Ishikawa (cell line): Measurements from ENCODE around the gene NWD2.

Experiments used
- CEBPB ChIP-seq: IDR thresholded peaks from 2 replicates; pipeline ENCODE4 v1.6.1; 2012
- EP300 ChIP-seq: IDR thresholded peaks from 2 replicates; pipeline ENCODE4 v1.6.1; 2012; ENCODE audit warnings: borderline replicate concordance
- FOXM1 ChIP-seq: IDR thresholded peaks from 2 replicates; pipeline ENCODE4 v1.6.1; 2012; ENCODE audit warnings: low read depth, borderline replicate concordance
- NFIC ChIP-seq: IDR thresholded peaks from 2 replicates; pipeline ENCODE4 v1.6.1; 2012
- TCF12 ChIP-seq: IDR thresholded peaks from 2 replicates; pipeline ENCODE4 v1.6.1; 2012; ENCODE audit warnings: low read depth
- TEAD4 ChIP-seq: IDR thresholded peaks from 2 replicates; pipeline ENCODE4 v1.6.1; 2012
- TF ChIP-seq, protein P1 (sequence below): IDR thresholded peaks from 2 replicates; pipeline ENCODE4 v1.6.1; 2012; ENCODE audit warnings: low read depth, mild to moderate bottlenecking
- TF ChIP-seq, protein P2 (sequence below): IDR thresholded peaks from 2 replicates; pipeline ENCODE4 v1.6.1; 2012

DNA sequence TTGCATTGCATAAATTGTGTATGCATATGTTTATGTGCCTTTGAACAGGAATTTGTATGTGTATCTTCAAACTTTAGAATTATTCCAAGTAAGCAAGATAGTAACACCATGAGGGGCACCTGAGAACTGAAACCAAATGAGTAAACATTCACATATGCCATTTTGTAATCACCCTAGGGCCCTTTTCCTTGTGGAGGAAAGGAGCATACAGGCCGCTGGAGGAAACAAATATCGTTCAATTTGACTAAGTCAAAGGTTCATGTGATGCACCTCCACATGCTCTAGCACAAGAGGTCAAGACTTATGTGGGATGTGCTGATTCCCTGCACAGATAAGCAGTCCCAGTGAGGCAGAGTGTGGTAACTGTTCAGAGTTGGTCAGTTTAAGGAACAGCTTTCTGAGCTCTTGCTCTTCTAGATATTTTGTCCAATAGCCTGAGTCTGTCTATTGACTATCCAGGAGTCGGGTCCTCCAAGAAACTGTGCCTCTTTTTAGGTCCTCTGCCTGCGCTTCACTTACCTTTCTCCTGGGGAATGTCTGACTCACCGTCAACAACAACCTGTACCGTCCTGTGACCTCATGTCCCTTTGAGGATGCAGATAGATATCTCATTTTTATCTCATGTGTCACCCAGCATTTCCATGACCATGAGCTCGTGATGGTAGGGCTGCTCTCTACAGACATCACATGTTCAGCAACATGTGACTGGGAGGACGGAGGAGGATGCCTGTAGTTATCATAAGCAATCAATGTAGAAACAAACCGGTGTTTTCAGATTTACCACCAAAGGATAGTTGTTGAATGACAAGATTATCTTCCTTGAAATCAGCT, 196.9 kb downstream of the NWD2 start:
- no peak for TF ChIP-seq EP300
- TF ChIP-seq, protein P1, sequence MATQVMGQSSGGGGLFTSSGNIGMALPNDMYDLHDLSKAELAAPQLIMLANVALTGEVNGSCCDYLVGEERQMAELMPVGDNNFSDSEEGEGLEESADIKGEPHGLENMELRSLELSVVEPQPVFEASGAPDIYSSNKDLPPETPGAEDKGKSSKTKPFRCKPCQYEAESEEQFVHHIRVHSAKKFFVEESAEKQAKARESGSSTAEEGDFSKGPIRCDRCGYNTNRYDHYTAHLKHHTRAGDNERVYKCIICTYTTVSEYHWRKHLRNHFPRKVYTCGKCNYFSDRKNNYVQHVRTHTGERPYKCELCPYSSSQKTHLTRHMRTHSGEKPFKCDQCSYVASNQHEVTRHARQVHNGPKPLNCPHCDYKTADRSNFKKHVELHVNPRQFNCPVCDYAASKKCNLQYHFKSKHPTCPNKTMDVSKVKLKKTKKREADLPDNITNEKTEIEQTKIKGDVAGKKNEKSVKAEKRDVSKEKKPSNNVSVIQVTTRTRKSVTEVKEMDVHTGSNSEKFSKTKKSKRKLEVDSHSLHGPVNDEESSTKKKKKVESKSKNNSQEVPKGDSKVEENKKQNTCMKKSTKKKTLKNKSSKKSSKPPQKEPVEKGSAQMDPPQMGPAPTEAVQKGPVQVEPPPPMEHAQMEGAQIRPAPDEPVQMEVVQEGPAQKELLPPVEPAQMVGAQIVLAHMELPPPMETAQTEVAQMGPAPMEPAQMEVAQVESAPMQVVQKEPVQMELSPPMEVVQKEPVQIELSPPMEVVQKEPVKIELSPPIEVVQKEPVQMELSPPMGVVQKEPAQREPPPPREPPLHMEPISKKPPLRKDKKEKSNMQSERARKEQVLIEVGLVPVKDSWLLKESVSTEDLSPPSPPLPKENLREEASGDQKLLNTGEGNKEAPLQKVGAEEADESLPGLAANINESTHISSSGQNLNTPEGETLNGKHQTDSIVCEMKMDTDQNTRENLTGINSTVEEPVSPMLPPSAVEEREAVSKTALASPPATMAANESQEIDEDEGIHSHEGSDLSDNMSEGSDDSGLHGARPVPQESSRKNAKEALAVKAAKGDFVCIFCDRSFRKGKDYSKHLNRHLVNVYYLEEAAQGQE, result no peak
- TF ChIP-seq CEBPB, result no peak
- TF ChIP-seq NFIC, result no peak
- TF ChIP-seq TCF12, result no peak
- no peak for TF ChIP-seq TEAD4
- TF ChIP-seq, protein P2, sequence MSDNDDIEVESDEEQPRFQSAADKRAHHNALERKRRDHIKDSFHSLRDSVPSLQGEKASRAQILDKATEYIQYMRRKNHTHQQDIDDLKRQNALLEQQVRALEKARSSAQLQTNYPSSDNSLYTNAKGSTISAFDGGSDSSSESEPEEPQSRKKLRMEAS, result no peak
- TF ChIP-seq FOXM1, result no peak
